Astrocyte of the cerebellum (primary cell): ENCODE measurements around the gene SEC16A.

ENCODE experiments used
- DNase-seq: peaks from one replicate; pipeline ENCODE4 v3.0.0-alpha.2; 2011; ENCODE audit warnings: low read depth
- H3K4me3 ChIP-seq: 2 replicates; pipeline ENCODE4 v1.5.1; 2011; ENCODE audit warnings: mild to moderate bottlenecking, low read depth, low read length, moderate library complexity
- in situ Hi-C: cut with HindIII; loops from 2 replicates; pipeline ENCODE4 v1.10.0; 2017; ENCODE audit warnings: low sequenced_read_pairs
- TF ChIP-seq, protein P1 (sequence below): IDR thresholded peaks from 2 replicates; pipeline ENCODE4 v1.5.1; 2012; ENCODE audit warnings: low read length, low read depth, moderate library complexity, mild to moderate bottlenecking; ENCODE audit errors: missing control alignments

Gene SEC16A

GRCh38 chr9:136496181-136496580 lies 13.3 kb upstream of the SEC16A start:
- in situ Hi-C loops = no loop called here
- TF ChIP-seq, protein P1, sequence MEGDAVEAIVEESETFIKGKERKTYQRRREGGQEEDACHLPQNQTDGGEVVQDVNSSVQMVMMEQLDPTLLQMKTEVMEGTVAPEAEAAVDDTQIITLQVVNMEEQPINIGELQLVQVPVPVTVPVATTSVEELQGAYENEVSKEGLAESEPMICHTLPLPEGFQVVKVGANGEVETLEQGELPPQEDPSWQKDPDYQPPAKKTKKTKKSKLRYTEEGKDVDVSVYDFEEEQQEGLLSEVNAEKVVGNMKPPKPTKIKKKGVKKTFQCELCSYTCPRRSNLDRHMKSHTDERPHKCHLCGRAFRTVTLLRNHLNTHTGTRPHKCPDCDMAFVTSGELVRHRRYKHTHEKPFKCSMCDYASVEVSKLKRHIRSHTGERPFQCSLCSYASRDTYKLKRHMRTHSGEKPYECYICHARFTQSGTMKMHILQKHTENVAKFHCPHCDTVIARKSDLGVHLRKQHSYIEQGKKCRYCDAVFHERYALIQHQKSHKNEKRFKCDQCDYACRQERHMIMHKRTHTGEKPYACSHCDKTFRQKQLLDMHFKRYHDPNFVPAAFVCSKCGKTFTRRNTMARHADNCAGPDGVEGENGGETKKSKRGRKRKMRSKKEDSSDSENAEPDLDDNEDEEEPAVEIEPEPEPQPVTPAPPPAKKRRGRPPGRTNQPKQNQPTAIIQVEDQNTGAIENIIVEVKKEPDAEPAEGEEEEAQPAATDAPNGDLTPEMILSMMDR = no peak
- H3K4me3 ChIP-seq = no peak overlapping the region
- no peak for DNase-seq

- DNase-seq = no peak
- H3K4me3 ChIP-seq = no peak overlapping the region
- TF ChIP-seq, protein P1 = no peak
- in situ Hi-C loops = no loop called here
Observed at GRCh38 chr9:136495238-136495800, 12.5 kb upstream of the SEC16A start.

- TF ChIP-seq, protein P1 = no peak
- in situ Hi-C loops = no loop called here
Observed at GRCh38 chr9:136494531-136495215, 11.8 kb upstream of the SEC16A start.

DNA sequence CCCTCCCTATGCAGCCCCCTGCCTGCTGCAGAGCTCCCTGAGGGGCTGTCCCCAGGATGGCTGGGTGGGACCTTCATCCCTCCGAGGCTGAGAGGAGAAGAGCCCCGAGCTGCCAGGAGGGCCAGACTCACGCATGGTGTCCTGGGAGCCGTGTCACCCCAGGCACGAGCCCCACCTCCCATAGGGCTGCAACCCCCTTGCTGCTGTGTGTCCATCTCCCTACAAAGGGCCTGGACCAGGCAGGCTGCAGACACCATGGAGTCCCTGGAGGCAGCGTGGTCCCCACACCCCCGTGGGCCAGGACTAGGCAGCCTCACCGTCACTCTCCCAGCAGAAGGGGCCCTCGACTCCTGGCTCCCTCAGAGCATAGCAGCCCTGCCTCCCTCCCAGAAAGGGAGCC lies 11.2 kb upstream of the SEC16A start:
- no peak for DNase-seq
- H3K4me3 ChIP-seq = no peak overlapping the region
- TF ChIP-seq, protein P1 = no peak
- in situ Hi-C loops = no loop called here

More at GRCh38 chr9:136494531-136495215, 11.8 kb upstream of the SEC16A start:
- DNase-seq = no peak
- no peak overlapping the region for H3K4me3 ChIP-seq

GRCh38 chr9:136493567-136493971 lies 10.7 kb upstream of the SEC16A start:
- DNase-seq = no peak
- H3K4me3 ChIP-seq = no peak overlapping the region
- in situ Hi-C loops = no loop called here
- TF ChIP-seq, protein P1 = no peak

- H3K4me3 ChIP-seq = no peak overlapping the region
- no peak for DNase-seq
- TF ChIP-seq, protein P1 = no peak
- in situ Hi-C loops = no loop called here
Observed at GRCh38 chr9:136492978-136493522, 10.2 kb upstream of the SEC16A start.
